NB4 (cell line): ENCODE measurements around the gene TBX6.

Source experiments
- MYC ChIP-seq: IDR thresholded peaks from 2 replicates; pipeline ENCODE4 v1.6.1; 2011; ENCODE audit warnings: low read depth, low read length
- POLR2A ChIP-seq: IDR thresholded peaks from 2 replicates; pipeline ENCODE4 v1.6.1; 2011; ENCODE audit warnings: mild to moderate bottlenecking; ENCODE audit not compliant: insufficient read length; ENCODE audit errors: extremely low read depth
- TF ChIP-seq, protein P1 (sequence below): IDR thresholded peaks from one replicate; pipeline ENCODE4 v1.5.1; 2012; ENCODE audit warnings: low read depth, low read length

DNA sequence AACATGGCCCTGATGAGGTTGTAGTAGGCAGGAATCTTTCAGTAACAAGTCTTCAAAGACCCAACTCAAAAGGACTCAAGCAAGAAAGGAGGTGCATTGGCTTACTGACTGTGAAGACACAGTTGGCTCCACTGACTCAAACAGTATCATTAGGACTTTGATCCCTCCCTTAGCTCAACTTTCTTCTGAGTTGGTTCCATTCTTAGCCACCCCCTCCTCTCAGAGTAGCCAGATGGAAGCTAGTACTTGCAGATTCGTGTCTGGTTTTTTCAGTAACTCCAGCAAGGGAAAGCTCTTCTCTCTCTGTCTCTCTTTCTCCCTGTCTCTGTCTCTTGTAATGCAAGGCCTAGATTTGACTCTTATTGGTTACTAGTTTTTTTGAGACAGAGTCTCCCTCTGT lies 36.3 kb upstream of the TBX6 start:
- TF ChIP-seq, protein P1, sequence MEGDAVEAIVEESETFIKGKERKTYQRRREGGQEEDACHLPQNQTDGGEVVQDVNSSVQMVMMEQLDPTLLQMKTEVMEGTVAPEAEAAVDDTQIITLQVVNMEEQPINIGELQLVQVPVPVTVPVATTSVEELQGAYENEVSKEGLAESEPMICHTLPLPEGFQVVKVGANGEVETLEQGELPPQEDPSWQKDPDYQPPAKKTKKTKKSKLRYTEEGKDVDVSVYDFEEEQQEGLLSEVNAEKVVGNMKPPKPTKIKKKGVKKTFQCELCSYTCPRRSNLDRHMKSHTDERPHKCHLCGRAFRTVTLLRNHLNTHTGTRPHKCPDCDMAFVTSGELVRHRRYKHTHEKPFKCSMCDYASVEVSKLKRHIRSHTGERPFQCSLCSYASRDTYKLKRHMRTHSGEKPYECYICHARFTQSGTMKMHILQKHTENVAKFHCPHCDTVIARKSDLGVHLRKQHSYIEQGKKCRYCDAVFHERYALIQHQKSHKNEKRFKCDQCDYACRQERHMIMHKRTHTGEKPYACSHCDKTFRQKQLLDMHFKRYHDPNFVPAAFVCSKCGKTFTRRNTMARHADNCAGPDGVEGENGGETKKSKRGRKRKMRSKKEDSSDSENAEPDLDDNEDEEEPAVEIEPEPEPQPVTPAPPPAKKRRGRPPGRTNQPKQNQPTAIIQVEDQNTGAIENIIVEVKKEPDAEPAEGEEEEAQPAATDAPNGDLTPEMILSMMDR, result no peak
- no peak for TF ChIP-seq POLR2A
- no peak for TF ChIP-seq MYC
